RWPE1 (cell line): ENCODE results near the gene PIH1D1.

ENCODE experiments used
- CTCF ChIA-PET: fragments of 350-600 bp; sonication (Branson Sonifier 250); formaldehyde crosslinking; extraction: SDS; loops from one replicate; lab custom pipeline; 2021; lab: Yijun Ruan, JAX
- POLR2A ChIA-PET: fragments of 400-600 bp; formaldehyde crosslinking; extraction: SDS; loops from one replicate; lab custom pipeline; 2020; ENCODE audit warnings: antibody characterized with exemption; ENCODE audit not compliant: low non-redundant PET; lab: Yijun Ruan, JAX
- DNase-seq: peaks from one replicate; pipeline ENCODE4 v3.0.0; 2012; ENCODE audit warnings: low spot score
- H3K27ac ChIP-seq: fragments of 450-650 bp; 2 replicates; pipeline ENCODE4 v1.5.1; 2017
- CTCF ChIP-seq: fragments of 450-650 bp; conservative IDR thresholded peaks from 2 replicates; pipeline ENCODE4 v1.5.1; 2017; ENCODE audit warnings: low read depth, mild to moderate bottlenecking

The PIH1D1 gene

GRCh38 chr19:49421878-49422202 is 29.8 kb downstream of the PIH1D1 start:
- POLR2A ChIA-PET, result no interaction called here
- no peak for TF ChIP-seq CTCF
- no peak for DNase-seq
- no peak overlapping the region for H3K27ac ChIP-seq
- CTCF ChIA-PET, result no interaction called here

GRCh38 chr19:49421039-49421877 is 30.4 kb downstream of the PIH1D1 start:
- no peak overlapping the region for H3K27ac ChIP-seq
- no peak for TF ChIP-seq CTCF
- CTCF ChIA-PET, result interaction anchor here (1.1 kb wide), 1 partner anchor 22 kb away, joined by 3 read pairs; no protein-coding TSS in a partner anchor
- DNase-seq, result peak; percentile 86
- POLR2A ChIA-PET, result no interaction called here

- CTCF ChIA-PET, result interaction anchor here (1.0 to 1.2 kb wide), 2 partner anchors 9 to 28 kb away, joined by 3 to 4 read pairs; no protein-coding TSS in a partner anchor
- DNase-seq, result no peak
- no peak overlapping the region for H3K27ac ChIP-seq
- no peak for TF ChIP-seq CTCF
- POLR2A ChIA-PET, result no interaction called here
These were observed 31.4 kb downstream of the PIH1D1 start for GRCh38 chr19:49420227-49420626.

GRCh38 chr19:49419173-49419572 is 32.4 kb downstream of the PIH1D1 start:
- ChIA-PET POLR2A (no interaction called here), CTCF (interaction anchor here (0.7 kb wide), 1 partner anchor 183 kb away, joined by 4 read pairs; no protein-coding TSS in a partner anchor)
- H3K27ac ChIP-seq, result no peak overlapping the region
- DNase-seq, result no peak
- TF ChIP-seq CTCF, result no peak

GRCh38 chr19:49418511-49418910 is 33.1 kb downstream of the PIH1D1 start:
- no peak for TF ChIP-seq CTCF
- DNase-seq, result no peak
- ChIA-PET CTCF (interaction anchor here (0.5 to 0.7 kb wide), 2 partner anchors 182 to 1042 kb away, joined by 3 to 4 read pairs; no protein-coding TSS in a partner anchor), POLR2A (no interaction called here)
- H3K27ac ChIP-seq, result no peak overlapping the region

- POLR2A ChIA-PET, result interaction anchor here (0.6 kb wide), 1 partner anchor 394 kb away, joined by 6 read pairs; no protein-coding TSS in a partner anchor
- TF ChIP-seq CTCF, result no peak
- CTCF ChIA-PET, result interaction anchor here (0.6 kb wide), 1 partner anchor 727 kb away, joined by 3 read pairs; no protein-coding TSS in a partner anchor
- no peak overlapping the region for H3K27ac ChIP-seq
- DNase-seq, result no peak
These were observed 34.5 kb downstream of the PIH1D1 start for GRCh38 chr19:49417088-49417487.
